Measurements from ENCODE around the gene PHRF1. TPM values are rescaled to one million over a fixed set of nuclear protein-coding genes. Genes with fewer than 3 reads are reported as not detected.

The PHRF1 gene
- total RNA-seq, 1 experiment from 2014 or later: 48.9 TPM

GRCh38 chr11:603154-603553, 26.9 kb downstream of the PHRF1 start:
- Histone ChIP-seq H3K18ac (ENCODE audit: insufficient read length, low read depth, low read length) (no peak overlapping the region), H3K9me3 (ENCODE audit: control insufficient read depth, low read depth, low read length) (no peaks in the 10 kb centered on the region), H3K23me2 (ENCODE audit: insufficient read length, low read depth, low read length, poor library complexity, severe bottlenecking) (no peaks in the 10 kb centered on the region), H3K4me2 (ENCODE audit: insufficient read depth, insufficient read length, low read length) (no peak overlapping the region), H3K56ac (ENCODE audit: insufficient read length, low read depth, low read length) (no peak overlapping the region), H4K91ac (ENCODE audit: insufficient read length, low read depth, low read length) (no peak overlapping the region), H3K27ac (ENCODE audit: insufficient read length, low read depth, low read length) (no peak overlapping the region), H3K4ac (ENCODE audit: low read depth, low read length) (no peak overlapping the region), H2BK15ac (ENCODE audit: low read depth, low read length) (no peak overlapping the region), H3K79me2 (ENCODE audit: insufficient read depth, low read length) (no peaks in the 10 kb centered on the region), H2BK12ac (ENCODE audit: insufficient read length, low read depth, low read length) (no peak overlapping the region), H3T11ph (ENCODE audit: low read length) (no peak overlapping the region), H3K14ac (ENCODE audit: insufficient read depth, low read length) (no peak overlapping the region), H3K27me3 (ENCODE audit: insufficient read depth, low read length) (no peaks in the 10 kb centered on the region), H4K8ac (replicated peaks; ENCODE audit: insufficient read length, low read depth, low read length) (no peak overlapping the region), H2AFZ (ENCODE audit: low read length) (no peak overlapping the region), H4K20me1 (ENCODE audit: control insufficient read depth, insufficient read depth, insufficient read length) (peaks cover 3% of the 10 kb centered on the region), H3K4me1 (ENCODE audit: insufficient read depth, low read length) (no peaks in the 10 kb centered on the region), H3K23ac (ENCODE audit: insufficient read length, low read depth, low read length) (no peak overlapping the region), H2BK20ac (ENCODE audit: low read depth, low read length, poor library complexity, severe bottlenecking) (no peak overlapping the region), H3K9ac (ENCODE audit: extremely low read depth, insufficient read length, low read length) (no peak overlapping the region), H2BK5ac (ENCODE audit: insufficient read length, low read length) (no peak overlapping the region), H2BK120ac (ENCODE audit: low read depth, low read length, poor library complexity, severe bottlenecking) (no peak overlapping the region), H3K79me1 (ENCODE audit: insufficient read depth, low read depth, low read length, poor library complexity, severe bottlenecking) (no peaks in the 10 kb centered on the region), H2AK5ac (ENCODE audit: insufficient read length, low read length) (no peak overlapping the region), H4K5ac (ENCODE audit: insufficient read length, low read depth, low read length) (no peak overlapping the region)
- H3K36me3 Mint-ChIP-seq (ENCODE audit: insufficient read depth in 1 of 3, low read depth in 3 of 3): peaks cover 38 to 76% (median 74%) of the 10 kb centered on the region in 3 experiments; a peak in 6 of 7 replicates
- H3K9me3 Mint-ChIP-seq: no peaks in the 10 kb centered on the region
- DNase-seq: no peak
- H3K4me3 Mint-ChIP-seq: no peak overlapping the region
- no peak overlapping the region for H3K27ac Mint-ChIP-seq
- no peak for TF ChIP-seq CTCF (conservative IDR thresholded peaks at IDR 0.05)
- no peaks in the 10 kb centered on the region for H3K27me3 Mint-ChIP-seq (ENCODE audit: low read depth)
- no CpG with 5 or more reads among the region's 13 CpGs for WGBS (ENCODE audit: extremely low coverage, insufficient read length, low lambda C conversion rate)
- H3K4me1 Mint-ChIP-seq: no peaks in the 10 kb centered on the region
